ENCODE measurements around the gene HESX1.

The HESX1 gene

GRCh38 chr3:57166660-57167059, 33.1 kb downstream of the HESX1 start:
- DNase-seq = no peak

GRCh38 chr3:57165641-57166040, 34.1 kb downstream of the HESX1 start:
- DNase-seq = no peak

GRCh38 chr3:57164657-57165573, 34.9 kb downstream of the HESX1 start, which contains the start of gene IL17RD:
Gene IL17RD, minus strand, starts transcription at chr3:57165353. Its CDS starts 67 bp downstream, at chr3:57165286.
- peak; percentile 52 to 60 for DNase-seq

- DNase-seq = peak; percentile 18 to 25
Observed at GRCh38 chr3:57164217-57164656, 35.5 kb downstream of the HESX1 start.

GRCh38 chr3:57163751-57164150, 36.0 kb downstream of the HESX1 start:
- no peak for DNase-seq

- DNase-seq = no peak
Observed at GRCh38 chr3:57161915-57162314, 37.9 kb downstream of the HESX1 start.

- DNase-seq = no peak
Observed at GRCh38 chr3:57160765-57161538, 38.8 kb downstream of the HESX1 start.

- DNase-seq = no peak
Observed at GRCh38 chr3:57160076-57160764, 39.6 kb downstream of the HESX1 start.

- no peak for DNase-seq
Observed at GRCh38 chr3:57158813-57159738, 40.7 kb downstream of the HESX1 start.

- no peak for DNase-seq
Observed at GRCh38 chr3:57158325-57158724, 41.5 kb downstream of the HESX1 start.

- no peak for DNase-seq
Observed at GRCh38 chr3:57157545-57157944, 42.2 kb downstream of the HESX1 start.

- no peak for DNase-seq
Observed at GRCh38 chr3:57155310-57155643, 44.5 kb downstream of the HESX1 start.

GRCh38 chr3:57154470-57155309, 45.1 kb downstream of the HESX1 start:
- DNase-seq = no peak

- no peak for DNase-seq
Observed at GRCh38 chr3:57152151-57153143, 47.3 kb downstream of the HESX1 start.

GRCh38 chr3:57151749-57152148, 48.0 kb downstream of the HESX1 start:
- no peak for DNase-seq

- DNase-seq = no peak
Observed at GRCh38 chr3:57151021-57151449, 48.7 kb downstream of the HESX1 start.

GRCh38 chr3:57150113-57150581, 49.6 kb downstream of the HESX1 start:
- DNase-seq = no peak
